Measurements from ENCODE around the gene SDHAF4.
"Not testable (repeated sequence)": the region's sequence is repeated elsewhere in the genome, so short reads cannot be mapped to it uniquely, and the experiment has no call there.

SDHAF4 gene

DNA sequence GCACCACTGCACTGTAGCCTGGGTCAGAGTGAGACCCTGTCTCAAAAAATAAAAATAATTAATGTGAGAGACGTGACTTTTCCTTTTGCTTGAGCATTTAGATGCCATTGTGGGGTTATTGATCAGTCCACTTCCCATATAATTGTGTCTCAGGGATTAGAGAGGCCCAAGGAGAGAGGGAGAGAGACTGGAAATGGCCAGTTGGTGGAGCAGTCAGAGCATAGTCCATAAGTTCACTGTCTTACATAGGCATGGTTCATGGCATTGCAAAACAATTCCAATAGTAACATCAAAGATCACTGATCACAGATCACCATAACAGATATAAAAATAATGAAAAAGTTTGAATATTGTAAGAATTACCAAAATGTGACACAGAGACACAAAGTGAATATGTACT, 15.2 kb upstream of the SDHAF4 start:
- Histone ChIP-seq H3K27ac (ENCODE audit: low read depth, low read length) (no peak overlapping the region), H4K20me1 (ENCODE audit: low read depth, low read length) (no peaks in the 10 kb centered on the region), H3K27me3 (ENCODE audit: low read length) (no peaks in the 10 kb centered on the region)

GRCh38 chr6:70552286-70552940, 14.3 kb upstream of the SDHAF4 start:
- H3K4me3 ChIP-seq (ENCODE audit: insufficient read depth, low read length, poor library complexity, severe bottlenecking); H3K79me2 ChIP-seq (ENCODE audit: insufficient read depth, low read length); H3K9me3 ChIP-seq (ENCODE audit: insufficient read depth, low read length); H3K9ac ChIP-seq (ENCODE audit: low read length); H3K27ac ChIP-seq (ENCODE audit: low read depth, low read length); H2AFZ ChIP-seq (ENCODE audit: low read depth, low read length, severe bottlenecking); H3K27me3 ChIP-seq (ENCODE audit: low read length); H3F3A ChIP-seq (ENCODE audit: insufficient read depth); H4K20me1 ChIP-seq (ENCODE audit: low read depth, low read length); H3K4me2 ChIP-seq (ENCODE audit: low read depth, low read length, poor library complexity, severe bottlenecking); H3K36me3 ChIP-seq (ENCODE audit: low read length); H3K9me2 ChIP-seq (replicated peaks; ENCODE audit: insufficient read depth, low read length): not testable (repeated sequence)

More for the DNA sequence above, 15.2 kb upstream of the SDHAF4 start:
- Histone ChIP-seq H3K79me2 (ENCODE audit: insufficient read depth, low read length) (no peaks in the 10 kb centered on the region), H3F3A (ENCODE audit: insufficient read depth) (no peaks in the 10 kb centered on the region; the same call in 1 of the 2 replicates), H3K4me2 (ENCODE audit: low read depth, low read length, poor library complexity, severe bottlenecking) (no peak overlapping the region), H3K4me3 (ENCODE audit: insufficient read depth, low read length, poor library complexity, severe bottlenecking) (no peak overlapping the region), H3K9me3 (ENCODE audit: insufficient read depth, low read length) (no peaks in the 10 kb centered on the region), H3K9ac (ENCODE audit: low read length) (no peak overlapping the region), H2AFZ (ENCODE audit: low read depth, low read length, severe bottlenecking) (no peak overlapping the region), H3K9me2 (replicated peaks; ENCODE audit: insufficient read depth, low read length) (no peaks in the 10 kb centered on the region), H3K36me3 (ENCODE audit: low read length) (no peaks in the 10 kb centered on the region)
- TF ChIP-seq EZH2phosphoT487 (conservative IDR thresholded peaks at IDR 0.05; ENCODE audit: low read length) = no peak
- TF ChIP-seq CTCF (IDR thresholded peaks at IDR 0.05; ENCODE audit: insufficient read depth, low read length, poor library complexity, severe bottlenecking) = no peak

GRCh38 chr6:70552974-70553373, 13.8 kb upstream of the SDHAF4 start:
- Histone ChIP-seq H3K27ac (ENCODE audit: low read depth, low read length) (no peak overlapping the region), H3K27me3 (ENCODE audit: low read length) (no peaks in the 10 kb centered on the region), H3K9me2 (replicated peaks; ENCODE audit: insufficient read depth, low read length) (no peaks in the 10 kb centered on the region), H3K4me2 (ENCODE audit: low read depth, low read length, poor library complexity, severe bottlenecking) (no peak overlapping the region), H4K20me1 (ENCODE audit: low read depth, low read length) (no peaks in the 10 kb centered on the region), H3K9me3 (ENCODE audit: insufficient read depth, low read length) (no peaks in the 10 kb centered on the region), H2AFZ (ENCODE audit: low read depth, low read length, severe bottlenecking) (no peak overlapping the region), H3K9ac (ENCODE audit: low read length) (no peak overlapping the region), H3F3A (ENCODE audit: insufficient read depth) (no peaks in the 10 kb centered on the region), H3K79me2 (ENCODE audit: insufficient read depth, low read length) (no peaks in the 10 kb centered on the region), H3K36me3 (ENCODE audit: low read length) (no peaks in the 10 kb centered on the region), H3K4me3 (ENCODE audit: insufficient read depth, low read length, poor library complexity, severe bottlenecking) (no peak overlapping the region)
- TF ChIP-seq EZH2phosphoT487 (conservative IDR thresholded peaks at IDR 0.05; ENCODE audit: low read length) (no peak), CTCF (IDR thresholded peaks at IDR 0.05; ENCODE audit: insufficient read depth, low read length, poor library complexity, severe bottlenecking) (no peak)

- H4K20me1 ChIP-seq (ENCODE audit: low read depth, low read length) = no peaks in the 10 kb centered on the region; the same call in 1 of the 2 replicates
- no peak overlapping the region for H3K4me2 ChIP-seq (ENCODE audit: low read depth, low read length, poor library complexity, severe bottlenecking)
- no peak overlapping the region for H3K9ac ChIP-seq (ENCODE audit: low read length)
- no peaks in the 10 kb centered on the region for H3K9me3 ChIP-seq (ENCODE audit: insufficient read depth, low read length)
- H2AFZ ChIP-seq (ENCODE audit: low read depth, low read length, severe bottlenecking) = no peak overlapping the region
- no peaks in the 10 kb centered on the region for H3K79me2 ChIP-seq (ENCODE audit: insufficient read depth, low read length)
- no peaks in the 10 kb centered on the region for H3F3A ChIP-seq (ENCODE audit: insufficient read depth)
- H3K27ac ChIP-seq (ENCODE audit: low read depth, low read length) = no peak overlapping the region
- no peak overlapping the region for H3K4me3 ChIP-seq (ENCODE audit: insufficient read depth, low read length, poor library complexity, severe bottlenecking)
- TF ChIP-seq CTCF (IDR thresholded peaks at IDR 0.05; ENCODE audit: insufficient read depth, low read length, poor library complexity, severe bottlenecking) (no peak), EZH2phosphoT487 (conservative IDR thresholded peaks at IDR 0.05; ENCODE audit: low read length) (no peak)
- H3K27me3 ChIP-seq (ENCODE audit: low read length) = no peaks in the 10 kb centered on the region
- H3K36me3 ChIP-seq (ENCODE audit: low read length) = peaks cover 10% of the 10 kb centered on the region; the same call in 1 of the 2 replicates
- no peaks in the 10 kb centered on the region for H3K9me2 ChIP-seq (replicated peaks; ENCODE audit: insufficient read depth, low read length)
Measured at GRCh38 chr6:70557998-70558397, 8.7 kb upstream of the SDHAF4 start.

GRCh38 chr6:70562401-70562800, 4.3 kb upstream of the SDHAF4 start:
- H3K4me3 ChIP-seq (ENCODE audit: insufficient read depth, low read length, poor library complexity, severe bottlenecking); H3K9me2 ChIP-seq (replicated peaks; ENCODE audit: insufficient read depth, low read length); H3F3A ChIP-seq (ENCODE audit: insufficient read depth); H3K9me3 ChIP-seq (ENCODE audit: insufficient read depth, low read length); H3K27ac ChIP-seq (ENCODE audit: low read depth, low read length); H3K9ac ChIP-seq (ENCODE audit: low read length); H3K4me2 ChIP-seq (ENCODE audit: low read depth, low read length, poor library complexity, severe bottlenecking); H2AFZ ChIP-seq (ENCODE audit: low read depth, low read length, severe bottlenecking); H4K20me1 ChIP-seq (ENCODE audit: low read depth, low read length); H3K36me3 ChIP-seq (ENCODE audit: low read length); H3K79me2 ChIP-seq (ENCODE audit: insufficient read depth, low read length); H3K27me3 ChIP-seq (ENCODE audit: low read length): not testable (repeated sequence)

Data from SU-DHL-6 (cell line).